Left lung (tissue), 10 donors: ENCODE results near the gene CROCC2. TPM values are rescaled to one million over a fixed set of nuclear protein-coding genes. Genes with fewer than 3 reads are reported as not detected.
A peak's percentile ranks its signal among the peaks of the same experiment; 100 is the strongest.

Source experiments
- ATAC-seq: fragments of 200-7000 bp; cut with Tn5 transposase; one replicate; pipeline ENCODE4 v1.9.1; 2020; ENCODE audit warnings: moderate library complexity
- DNase-seq, 4 donors: peaks; one replicate each; pipeline ENCODE4 v3.0.0-alpha.2; 2013 to 2020
- H3K27ac ChIP-seq, 2 donors: fragments of 200-600 bp; sonication (generic) in 1 of 2; one replicate each; pipeline versions ENCODE4 v1.5.0 to v1.8.0; 2020 to 2021
- H3K27me3 ChIP-seq, 2 donors: fragments of 200-600 bp; sonication (generic) in 1 of 2; one replicate each; pipeline versions ENCODE4 v1.5.0 to v1.8.0; 2020 to 2021
- H3K36me3 ChIP-seq, 2 donors: fragments of 200-600 bp; sonication (generic) in 1 of 2; one replicate each; pipeline versions ENCODE4 v1.5.0 to v1.8.0; 2020 to 2021
- H3K4me1 ChIP-seq, 2 donors: fragments of 200-600 bp; one replicate each; pipeline ENCODE4 v1.8.0; 2021
- H3K4me3 ChIP-seq, 2 donors: fragments of 200-600 bp; sonication (generic) in 1 of 2; one replicate each; pipeline versions ENCODE4 v1.5.0 to v1.8.0; 2020 to 2021; ENCODE audit warnings: mild to moderate bottlenecking in 1 of 2
- H3K9me3 ChIP-seq, 2 donors: fragments of 200-600 bp; sonication (generic) in 1 of 2; one replicate each; pipeline versions ENCODE4 v1.5.0 to v1.8.0; 2020 to 2021
- intact Hi-C, 2 donors: fragments of 100-400 bp; cut with DNase I; formaldehyde crosslinking; loops; one replicate each; pipeline versions ENCODE4 v1.11.2 to v1.14.2; 2022
- polyA plus RNA-seq, 6 donors: library from polyadenylated mRNA; unstranded; fragments of 120-200 nt; gene quantifications; one replicate each; pipeline ENCODE4 v1.2.1, GENCODE V29; 2013; ENCODE audit not compliant: insufficient read length in 6 of 6
- total RNA-seq, 2 donors: library from RNA; stranded (reverse); fragmentation: NEBNext Ultra II Directional; extraction: Animal tissue kit (Norgen Biotek cat#: 25700); gene quantifications; one replicate each; pipeline ENCODE4 v1.2.1, GENCODE V29; 2021
- TF ChIP-seq, protein P1 (sequence below), 2 donors: fragments of 200-600 bp; sonication (generic) in 1 of 2; IDR thresholded peaks; one replicate each; pipeline versions ENCODE4 v1.5.0 to v1.8.0; 2021; ENCODE audit warnings: antibody characterized with exemption in 2 of 2
- donor health status: DM: no; HTN: yes; CAD: no.
- donor health status: DM: no; HTN: no; CAD: no.

The CROCC2 gene
- total and polyA plus RNA-seq, 8 donors, result 0.32 to 4.4 (median 2.3) TPM

DNA sequence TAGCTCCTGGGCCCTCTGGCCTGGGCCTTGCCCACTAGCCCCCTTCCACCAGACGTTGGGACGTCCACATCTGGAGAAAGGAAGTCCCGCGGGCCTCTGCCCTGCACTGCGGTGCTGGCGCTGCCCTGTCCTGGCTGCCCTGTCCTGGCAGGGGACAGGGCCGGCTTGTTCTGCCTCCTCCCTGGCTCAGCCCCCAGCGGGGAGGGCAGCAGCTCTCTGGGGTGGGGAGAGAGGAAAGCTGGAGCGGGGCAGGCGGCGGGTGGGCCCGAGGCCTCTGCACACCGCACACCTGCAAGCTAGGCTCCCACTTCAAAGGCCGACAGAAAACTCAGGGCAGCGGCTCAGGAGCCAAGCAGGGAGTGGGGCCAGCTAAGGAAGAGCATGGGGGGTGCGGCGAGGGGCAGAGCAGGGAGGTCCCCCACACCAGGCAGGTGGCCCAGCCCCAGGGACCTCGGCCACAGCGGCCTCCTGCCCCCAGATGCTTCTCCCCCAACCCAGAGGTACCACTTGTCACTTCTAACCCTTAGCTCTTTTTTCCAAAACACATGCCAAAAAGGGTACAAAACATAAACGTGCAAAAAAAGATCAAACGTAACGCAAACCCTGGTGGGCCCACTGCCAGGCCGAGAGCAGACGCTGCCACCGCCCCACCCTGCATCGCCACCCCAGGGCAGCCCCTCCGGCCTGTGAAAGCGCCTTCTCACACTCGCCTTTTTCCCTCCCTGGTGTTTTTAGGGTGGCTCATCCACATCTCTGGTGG lies 105.8 kb downstream of the CROCC2 start:
- no peak overlapping the region for H3K27ac ChIP-seq
- peak in 1 of 4 donors; percentile 73 for DNase-seq
- intact Hi-C loops, result no loop called here

DNA sequence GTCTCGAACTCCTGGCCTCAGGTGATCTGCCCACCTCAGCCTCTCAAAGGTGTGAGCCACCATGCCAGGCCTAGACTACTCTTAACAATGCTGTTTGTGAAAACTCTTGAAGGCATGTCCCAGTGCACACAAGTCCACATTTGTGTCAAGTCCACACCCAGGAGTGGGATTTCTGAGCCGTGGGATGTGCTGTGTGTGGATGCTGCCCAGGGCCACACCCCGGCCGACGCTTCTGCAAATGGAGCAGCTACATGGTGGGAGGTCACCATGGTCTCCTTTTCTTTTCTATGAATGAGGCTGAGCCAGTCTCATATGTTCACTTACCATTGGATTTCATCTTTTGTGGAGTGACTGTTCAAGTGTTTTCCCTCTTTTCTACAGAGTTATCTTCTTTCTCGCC lies 108.1 kb downstream of the CROCC2 start:
- Histone ChIP-seq H3K4me1 (peaks cover 13 to 16% of the 10 kb centered on the region in 2 donors), H3K27ac (no peak overlapping the region), H3K36me3 (no peaks in the 10 kb centered on the region), H3K9me3 (no peaks in the 10 kb centered on the region), H3K4me3 (no peak overlapping the region), H3K27me3 (no peaks in the 10 kb centered on the region)
- TF ChIP-seq, protein P1, sequence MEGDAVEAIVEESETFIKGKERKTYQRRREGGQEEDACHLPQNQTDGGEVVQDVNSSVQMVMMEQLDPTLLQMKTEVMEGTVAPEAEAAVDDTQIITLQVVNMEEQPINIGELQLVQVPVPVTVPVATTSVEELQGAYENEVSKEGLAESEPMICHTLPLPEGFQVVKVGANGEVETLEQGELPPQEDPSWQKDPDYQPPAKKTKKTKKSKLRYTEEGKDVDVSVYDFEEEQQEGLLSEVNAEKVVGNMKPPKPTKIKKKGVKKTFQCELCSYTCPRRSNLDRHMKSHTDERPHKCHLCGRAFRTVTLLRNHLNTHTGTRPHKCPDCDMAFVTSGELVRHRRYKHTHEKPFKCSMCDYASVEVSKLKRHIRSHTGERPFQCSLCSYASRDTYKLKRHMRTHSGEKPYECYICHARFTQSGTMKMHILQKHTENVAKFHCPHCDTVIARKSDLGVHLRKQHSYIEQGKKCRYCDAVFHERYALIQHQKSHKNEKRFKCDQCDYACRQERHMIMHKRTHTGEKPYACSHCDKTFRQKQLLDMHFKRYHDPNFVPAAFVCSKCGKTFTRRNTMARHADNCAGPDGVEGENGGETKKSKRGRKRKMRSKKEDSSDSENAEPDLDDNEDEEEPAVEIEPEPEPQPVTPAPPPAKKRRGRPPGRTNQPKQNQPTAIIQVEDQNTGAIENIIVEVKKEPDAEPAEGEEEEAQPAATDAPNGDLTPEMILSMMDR (IDR thresholded peaks at IDR 0.05), result no peak
- DNase-seq, result no peak
- ATAC-seq, result no peak
- intact Hi-C loops, result no loop called here

More for the DNA sequence above, 105.8 kb downstream of the CROCC2 start:
- Histone ChIP-seq H3K4me3 (no peak overlapping the region), H3K36me3 (no peaks in the 10 kb centered on the region), H3K27me3 (no peaks in the 10 kb centered on the region), H3K4me1 (peaks cover 14 to 19% of the 10 kb centered on the region in 2 donors), H3K9me3 (no peaks in the 10 kb centered on the region)
- ATAC-seq, result no peak
- TF ChIP-seq, protein P1 (IDR thresholded peaks at IDR 0.05), result no peak

DNA sequence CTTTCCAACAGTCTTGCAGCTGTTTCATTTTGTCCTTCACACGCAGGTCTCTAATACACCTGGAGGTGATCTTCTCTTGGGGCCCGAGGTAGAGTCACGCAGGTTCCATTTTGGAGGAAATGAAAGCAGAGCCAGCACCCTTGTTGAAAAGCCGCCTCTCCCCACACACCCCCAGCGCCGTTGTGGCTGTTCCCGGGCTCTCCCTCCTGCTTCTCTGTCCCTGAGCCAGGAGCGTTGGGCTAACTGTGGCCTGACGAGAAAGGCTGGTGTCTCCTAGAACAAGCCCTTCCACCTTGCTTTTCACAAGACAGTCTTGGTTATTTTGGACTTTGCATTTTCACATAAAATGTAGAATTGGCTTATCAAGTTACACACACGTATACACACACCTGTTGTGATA lies 108.6 kb downstream of the CROCC2 start:
- peaks cover 10 to 11% of the 10 kb centered on the region in 2 donors for H3K4me1 ChIP-seq
- TF ChIP-seq, protein P1 (IDR thresholded peaks at IDR 0.05), result no peak
- H3K27ac ChIP-seq, result no peak overlapping the region
- no peak overlapping the region for H3K4me3 ChIP-seq
- H3K27me3 ChIP-seq, result no peaks in the 10 kb centered on the region
- H3K36me3 ChIP-seq, result no peaks in the 10 kb centered on the region
- DNase-seq (no peak), ATAC-seq (no peak)
- intact Hi-C loops, result no loop called here
- no peaks in the 10 kb centered on the region for H3K9me3 ChIP-seq

DNA sequence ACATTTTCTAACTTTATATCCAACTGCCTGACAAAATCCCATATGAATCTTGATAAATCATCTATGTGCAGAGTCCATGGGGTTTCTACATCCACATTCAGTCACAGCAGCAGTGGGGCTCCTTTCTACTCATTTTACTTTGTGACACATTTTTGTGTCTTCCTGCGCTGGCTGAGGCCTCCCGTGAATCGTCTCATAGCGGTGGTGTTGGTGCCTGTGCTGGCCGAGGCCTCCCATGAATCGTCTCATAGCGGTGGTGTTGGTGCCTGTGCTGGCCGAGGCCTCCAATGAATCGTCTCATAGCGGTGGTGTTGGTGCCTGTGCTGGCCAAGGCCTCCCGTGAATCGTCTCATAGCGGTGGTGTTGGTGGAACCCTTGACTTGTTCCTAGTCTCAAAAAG lies 109.3 kb downstream of the CROCC2 start:
- intact Hi-C loops, result no loop called here
- Histone ChIP-seq H3K4me3 (no peak overlapping the region), H3K4me1 (peaks cover 3 to 4% of the 10 kb centered on the region in 2 donors), H3K9me3 (no peaks in the 10 kb centered on the region), H3K36me3 (no peaks in the 10 kb centered on the region), H3K27me3 (no peaks in the 10 kb centered on the region), H3K27ac (no peak overlapping the region)
- DNase-seq, result peak in 1 of 4 donors; percentile 59
- TF ChIP-seq, protein P1 (IDR thresholded peaks at IDR 0.05), result no peak
- no peak for ATAC-seq

DNA sequence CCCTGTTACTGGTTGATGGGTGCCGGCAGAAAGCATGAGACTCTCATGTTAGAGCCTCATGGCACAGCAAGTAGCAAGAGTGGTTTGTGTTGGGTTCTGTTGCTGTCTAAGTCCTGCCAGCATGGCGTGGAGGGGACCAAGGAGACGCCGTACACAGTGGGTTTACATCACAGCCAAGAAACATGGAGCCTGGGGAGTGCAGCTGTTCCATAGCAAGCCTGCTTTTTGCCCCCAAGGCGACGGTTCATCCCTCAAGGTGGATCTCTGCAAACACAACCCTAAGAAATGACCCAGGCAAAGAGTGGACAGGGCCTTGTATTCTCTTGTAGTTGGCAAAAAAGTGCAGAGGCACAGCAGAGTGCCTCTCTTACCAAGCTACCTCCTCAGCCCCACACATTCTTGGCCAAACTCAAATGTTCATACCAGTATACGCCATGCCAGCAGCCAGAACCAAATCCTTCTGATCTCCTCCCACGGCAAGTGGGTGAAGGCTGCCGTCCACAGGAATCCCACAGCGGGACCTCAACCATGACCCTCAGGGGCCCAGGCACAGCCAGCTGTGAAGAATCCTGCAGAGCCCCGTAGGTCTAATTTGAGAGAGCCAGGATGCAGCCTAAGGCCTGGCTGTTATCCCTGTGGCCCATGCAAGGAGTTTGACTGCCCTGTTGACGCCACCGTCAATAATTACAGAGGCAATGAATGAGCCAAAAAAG lies 111.2 kb downstream of the CROCC2 start:
- H3K4me3 ChIP-seq, result no peak overlapping the region
- no peaks in the 10 kb centered on the region for H3K9me3 ChIP-seq
- ATAC-seq (no peak), DNase-seq (peak in 1 of 4 donors; percentile 47)
- intact Hi-C loops, result no loop called here
- no peaks in the 10 kb centered on the region for H3K27me3 ChIP-seq
- H3K36me3 ChIP-seq, result no peaks in the 10 kb centered on the region
- H3K4me1 ChIP-seq, result no peaks in the 10 kb centered on the region
- H3K27ac ChIP-seq, result no peak overlapping the region
- TF ChIP-seq, protein P1 (IDR thresholded peaks at IDR 0.05), result no peak
